Hematopoietic multipotent progenitor cell treated with erythropoietin and hydrocortisone succinate and interleukin-3 and kit ligand, for 15 days (in vitro differentiated cells): ENCODE data around the gene SEPTIN5.

Experiments used
- DNase-seq: peaks from one replicate; pipeline ENCODE4 v3.0.0-alpha.2; 2015; ENCODE audit warnings: low spot score

The SEPTIN5 gene

DNA sequence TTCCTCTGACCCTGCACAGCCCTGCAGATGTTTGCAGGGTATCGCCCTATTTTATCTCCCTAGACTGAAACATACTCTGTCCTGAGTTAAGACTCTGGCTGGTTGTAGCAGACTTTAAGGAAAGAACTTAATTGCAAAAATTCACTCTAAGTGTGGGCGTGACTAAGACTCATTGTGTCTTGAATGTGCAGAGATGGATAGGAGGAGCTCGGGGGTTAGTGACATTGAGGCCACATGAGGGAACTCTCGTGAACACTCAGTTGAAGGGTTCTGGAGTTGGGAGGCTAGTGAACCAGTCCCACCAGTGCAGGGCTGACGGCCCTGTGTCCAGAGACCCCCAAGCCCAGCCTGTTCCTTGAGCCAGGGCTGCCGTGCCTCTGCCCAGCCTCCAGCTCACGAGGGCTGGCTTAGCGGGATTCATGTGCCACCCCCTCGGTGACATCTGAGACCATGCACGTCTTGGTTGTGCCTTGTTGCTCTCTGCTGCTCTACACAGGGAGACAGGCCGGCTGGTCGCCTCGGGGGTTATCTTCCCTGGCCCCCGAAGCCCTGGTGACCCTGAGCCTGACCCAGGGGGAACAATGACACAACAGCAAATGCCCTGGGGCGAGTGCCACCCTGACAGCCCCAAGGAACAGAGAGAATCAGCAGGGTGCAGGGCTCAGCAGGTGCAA, 34.8 kb downstream of the SEPTIN5 start:
- DNase-seq = no peak

GRCh38 chr22:19749876-19750275, 35.6 kb downstream of the SEPTIN5 start:
- no peak for DNase-seq

GRCh38 chr22:19750507-19751490, 36.5 kb downstream of the SEPTIN5 start:
- no peak for DNase-seq

GRCh38 chr22:19751497-19752245, 37.4 kb downstream of the SEPTIN5 start:
- no peak for DNase-seq

DNA sequence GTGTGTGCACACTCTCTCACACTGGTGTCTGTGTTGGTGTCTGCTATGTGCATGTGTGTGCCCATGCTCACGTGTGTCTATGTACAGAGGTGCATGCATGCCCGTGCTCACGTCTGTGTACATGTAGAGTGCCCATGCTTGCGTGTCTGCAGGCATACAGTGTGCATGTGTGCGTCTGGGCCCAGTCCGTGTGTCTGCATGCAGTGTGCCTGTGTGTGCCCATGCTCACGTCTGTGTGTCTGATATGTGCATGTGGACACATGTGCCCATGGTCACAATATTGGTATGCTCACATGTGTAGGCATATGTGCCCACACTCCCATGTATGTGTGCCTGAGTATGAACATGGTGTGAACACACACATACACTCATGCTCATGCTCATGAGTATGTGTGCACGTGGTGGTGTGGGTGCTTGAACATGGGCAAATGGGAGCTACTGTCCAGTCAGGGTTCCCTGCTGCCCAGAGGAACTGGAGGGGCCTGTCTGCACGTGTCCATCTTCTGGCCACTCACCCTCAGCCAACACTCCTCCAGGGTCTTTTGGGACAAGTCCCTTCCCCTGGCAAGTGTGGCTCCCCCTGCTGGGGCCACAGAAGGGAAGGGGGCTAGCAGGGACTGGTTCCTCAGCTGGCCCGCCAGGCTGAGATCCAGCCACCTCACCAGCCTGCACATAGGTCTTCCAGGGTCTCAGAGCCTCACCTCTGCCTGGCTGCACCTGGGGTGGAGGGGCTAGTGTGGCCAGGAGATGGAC, 39.0 kb downstream of the SEPTIN5 start:
- no peak for DNase-seq

DNA sequence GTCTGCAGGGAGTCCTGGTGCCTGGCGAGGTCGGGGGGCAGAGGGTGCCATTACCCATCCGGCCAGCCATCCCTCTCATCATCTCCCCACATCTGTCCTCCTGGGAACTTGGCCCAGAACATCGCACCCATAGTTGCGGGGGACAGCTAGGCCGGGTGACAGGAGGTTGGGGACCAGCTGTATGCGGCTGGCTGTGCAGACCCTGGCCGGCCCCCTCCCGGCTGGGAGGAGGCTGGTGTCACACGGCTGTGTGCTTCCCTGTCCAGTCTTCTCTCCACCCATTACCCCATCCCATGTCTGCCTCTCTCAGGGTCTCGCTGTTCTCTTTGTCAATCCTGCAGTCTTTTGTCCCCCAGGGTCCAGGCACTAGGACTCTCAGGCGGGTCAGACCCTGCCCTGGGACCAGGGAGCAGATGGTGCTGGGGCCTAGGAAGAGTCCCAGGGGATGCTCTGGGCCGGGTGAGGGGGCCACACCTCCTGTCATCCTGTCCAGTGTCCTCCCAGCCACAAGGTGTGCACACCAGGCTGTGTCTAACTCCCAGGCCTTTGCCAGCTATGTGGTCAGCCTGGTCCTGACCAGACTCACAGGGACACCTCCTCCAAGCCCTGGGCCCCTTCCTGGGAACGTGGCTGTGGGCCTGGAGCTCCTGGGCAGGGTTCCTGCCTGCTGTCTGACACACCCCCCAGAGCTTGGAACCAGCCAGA, 39.8 kb downstream of the SEPTIN5 start:
- no peak for DNase-seq

- DNase-seq = no peak
These were observed 40.4 kb downstream of the SEPTIN5 start for GRCh38 chr22:19754701-19755144.

DNA sequence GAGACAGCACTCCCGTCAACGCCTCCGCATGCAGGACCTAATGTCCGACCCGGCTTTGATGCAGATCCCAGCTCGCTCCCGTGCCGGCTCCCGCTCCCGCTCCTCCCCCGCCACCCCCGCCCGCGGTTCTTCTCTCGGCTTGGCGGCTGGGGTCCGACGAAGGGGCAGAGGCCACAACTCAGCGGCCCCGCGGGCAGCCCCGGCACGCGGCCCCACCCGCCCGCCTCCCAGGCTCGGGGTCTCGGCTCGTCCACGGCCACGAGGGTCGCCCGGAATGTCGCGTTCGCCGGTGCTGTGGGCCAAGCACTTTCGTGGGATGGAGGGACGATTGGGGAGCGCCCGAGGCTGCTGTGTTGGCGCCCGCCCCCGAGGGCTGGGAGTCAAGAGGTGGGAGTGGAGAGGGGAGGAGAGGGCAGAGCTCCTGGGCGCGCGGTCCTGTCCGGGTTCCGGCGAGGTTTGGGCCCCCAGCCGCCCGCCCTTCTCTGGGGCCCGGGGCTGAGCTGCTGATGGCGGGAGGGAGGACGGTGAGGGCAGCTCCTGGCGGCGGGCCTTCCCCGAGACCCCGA, 40.9 kb downstream of the SEPTIN5 start:
- no peak for DNase-seq

DNA sequence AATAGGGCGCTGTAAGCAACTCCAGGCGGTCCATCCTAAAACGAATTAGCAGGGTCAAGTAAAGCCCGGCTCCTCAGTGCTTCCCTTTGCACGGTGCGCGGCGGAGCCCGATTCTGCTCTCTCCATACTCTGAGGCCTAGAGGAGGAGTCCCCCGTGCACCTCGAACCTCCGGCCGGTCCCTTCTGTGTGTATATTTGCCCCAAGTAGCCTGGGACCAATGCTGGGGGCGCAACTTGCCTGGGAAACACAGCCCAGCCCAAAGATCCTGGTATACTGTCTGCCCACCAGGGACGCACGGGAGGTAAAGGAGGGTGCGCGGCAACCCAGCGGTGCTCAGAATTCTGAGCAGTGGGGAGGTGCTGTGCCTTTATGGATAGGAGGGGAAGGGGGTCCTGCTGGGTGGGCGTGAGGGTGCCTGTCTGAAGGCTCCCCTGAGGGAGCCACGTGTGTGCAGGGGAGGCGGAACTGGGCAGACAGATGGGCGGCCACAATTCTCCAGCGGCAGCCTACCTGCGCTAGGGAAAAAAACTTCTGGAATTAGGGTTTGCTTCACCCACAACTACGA, 41.5 kb downstream of the SEPTIN5 start:
- DNase-seq = no peak

- DNase-seq = peak; percentile 13
These were observed 42.2 kb downstream of the SEPTIN5 start for GRCh38 chr22:19756288-19757128.

GRCh38 chr22:19757140-19757984, 43.1 kb downstream of the SEPTIN5 start:
- no peak for DNase-seq

- no peak for DNase-seq
These were observed 43.9 kb downstream of the SEPTIN5 start for GRCh38 chr22:19757985-19758895.

DNA sequence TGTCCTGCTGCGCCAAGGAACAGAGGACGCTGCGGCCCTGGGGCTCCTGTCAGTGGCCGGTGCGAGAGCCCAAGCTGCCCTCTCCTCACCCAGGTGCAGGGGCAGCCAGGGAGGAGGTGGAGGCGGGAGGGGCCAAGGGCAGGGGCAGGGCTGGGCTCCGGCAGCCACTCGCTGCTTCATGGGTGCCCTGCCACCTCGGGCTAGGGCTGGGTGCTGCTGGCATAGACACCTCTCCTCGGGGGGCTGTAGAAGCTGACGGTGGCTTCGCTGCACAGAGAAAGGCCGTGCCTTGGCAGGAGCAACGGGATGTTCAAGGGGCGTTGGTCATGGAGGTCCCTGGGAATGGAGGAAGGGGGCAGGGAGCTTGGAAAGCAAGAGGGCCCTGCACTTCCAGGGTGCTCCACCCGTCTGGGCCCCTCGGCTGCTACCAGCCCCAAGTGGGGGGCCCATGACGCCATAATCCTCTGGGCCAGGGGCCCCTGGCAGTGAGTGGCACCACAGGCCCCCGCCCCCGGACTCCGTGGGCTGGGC, 44.7 kb downstream of the SEPTIN5 start:
- DNase-seq = no peak

DNA sequence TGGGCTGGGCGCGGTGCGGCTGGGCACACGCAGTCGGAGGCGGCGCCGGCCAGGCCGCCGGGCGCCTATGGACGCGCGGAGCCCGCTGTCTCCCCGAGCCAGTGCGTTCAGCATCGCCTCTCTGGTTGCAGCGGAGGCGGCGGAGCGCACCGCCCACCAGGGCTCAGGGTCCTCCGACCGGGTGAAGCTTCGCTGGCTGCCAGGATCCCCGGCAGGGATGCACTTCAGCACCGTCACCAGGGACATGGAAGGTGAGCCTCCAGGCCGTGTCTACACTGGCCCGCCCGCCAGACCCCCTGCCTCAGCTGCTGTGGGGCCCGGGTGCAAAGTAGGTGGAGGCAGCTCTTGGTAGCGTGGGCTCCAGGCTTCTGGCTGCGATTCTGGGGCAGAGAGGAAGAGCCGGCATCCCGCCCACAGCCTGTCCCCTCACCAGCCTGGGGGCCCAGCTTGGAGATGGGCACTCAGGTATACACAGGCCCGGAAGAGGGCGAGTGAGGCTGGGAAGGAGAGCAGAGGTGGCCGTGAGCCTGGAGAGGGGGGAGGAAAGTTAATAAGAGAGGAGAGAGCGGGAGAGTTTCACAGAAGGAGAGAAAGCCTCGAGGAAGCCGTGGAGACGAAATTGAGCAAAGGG, 45.2 kb downstream of the SEPTIN5 start:
- DNase-seq = no peak

- DNase-seq = no peak
These were observed 46.0 kb downstream of the SEPTIN5 start, which contains the start of gene TBX1 for GRCh38 chr22:19760058-19760950. Gene TBX1 (plus strand): TSS chr22:19760778. CDS start chr22:19760844, 66 bp downstream.
